ENCODE data around the gene RMI2.
A peak's percentile ranks its signal among the peaks of the same experiment; 100 is the strongest.

RMI2 gene

DNA sequence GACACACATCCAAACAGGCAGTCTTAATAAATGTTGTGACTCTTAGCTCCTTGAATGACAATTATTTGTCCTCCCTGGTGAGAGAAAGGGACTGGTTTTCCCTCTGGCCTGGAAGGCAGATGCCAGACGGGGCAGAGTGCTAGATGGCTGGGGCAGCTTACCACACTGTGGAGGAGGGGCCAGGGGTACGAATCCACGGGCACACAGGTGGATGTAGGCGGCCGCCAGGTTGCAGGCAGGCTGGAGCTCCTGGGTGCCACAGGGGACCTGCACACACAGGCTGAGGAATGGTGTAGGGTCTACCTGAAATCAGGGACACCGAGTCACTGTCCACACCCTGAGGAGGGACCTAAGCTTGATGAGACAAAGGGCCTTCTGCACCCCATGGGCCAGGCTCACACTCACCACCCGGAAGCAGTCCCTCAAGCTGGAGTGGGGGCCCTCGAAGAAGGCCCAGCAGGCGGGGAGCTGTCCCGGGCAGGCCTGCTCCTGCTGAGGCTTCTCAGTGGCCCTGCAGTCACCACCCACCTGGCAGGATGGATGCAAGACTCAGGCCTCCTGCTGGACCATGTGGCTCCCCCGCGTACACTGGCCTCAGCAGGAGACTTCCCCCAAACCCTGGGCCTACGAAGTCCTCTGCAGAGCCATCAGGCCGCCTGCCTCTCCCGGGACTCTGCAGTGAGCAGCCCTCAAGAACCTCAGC is 38.4 kb downstream of the RMI2 start:
- no peak for DNase-seq

DNA sequence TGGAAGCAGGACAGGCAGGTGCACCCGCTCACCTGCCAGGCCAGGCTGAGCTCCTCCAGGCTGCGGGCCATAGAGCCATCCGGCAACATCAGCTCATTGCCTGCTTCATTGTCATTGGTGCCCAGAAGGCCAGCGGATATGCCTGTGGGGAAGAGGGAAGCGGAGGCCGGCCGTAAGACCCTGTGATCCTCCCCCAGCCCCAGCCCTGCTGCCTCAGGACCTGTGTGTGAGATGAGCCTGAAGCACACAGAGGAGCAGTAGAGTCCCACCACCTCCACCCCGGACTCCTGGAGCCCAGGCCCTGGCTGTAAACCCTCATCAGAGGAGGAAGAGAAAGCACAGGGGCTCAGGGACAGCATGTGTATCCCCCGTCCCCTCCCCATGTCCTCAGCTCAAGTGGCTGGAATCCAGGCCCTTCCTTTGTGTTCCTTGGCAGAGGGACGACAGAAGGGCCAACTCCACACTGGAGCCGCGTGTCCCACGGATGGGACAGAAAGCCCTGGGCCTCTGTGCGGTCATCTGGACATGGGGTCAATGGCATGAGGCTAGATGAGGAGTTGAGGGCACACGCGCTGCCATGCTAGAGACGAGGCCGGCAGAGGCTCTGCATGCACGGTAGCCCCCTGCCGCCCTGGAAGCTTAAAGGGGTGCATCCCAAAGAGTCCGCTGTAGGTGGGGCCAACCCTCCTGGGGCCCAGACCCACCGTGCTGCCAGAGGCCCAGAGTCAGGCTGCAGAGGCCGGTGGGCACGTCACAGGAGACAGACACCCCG is 39.1 kb downstream of the RMI2 start:
- DNase-seq = no peak

- DNase-seq = no peak
Observed at GRCh38 chr16:11384956-11385586, 39.8 kb downstream of the RMI2 start.

DNA sequence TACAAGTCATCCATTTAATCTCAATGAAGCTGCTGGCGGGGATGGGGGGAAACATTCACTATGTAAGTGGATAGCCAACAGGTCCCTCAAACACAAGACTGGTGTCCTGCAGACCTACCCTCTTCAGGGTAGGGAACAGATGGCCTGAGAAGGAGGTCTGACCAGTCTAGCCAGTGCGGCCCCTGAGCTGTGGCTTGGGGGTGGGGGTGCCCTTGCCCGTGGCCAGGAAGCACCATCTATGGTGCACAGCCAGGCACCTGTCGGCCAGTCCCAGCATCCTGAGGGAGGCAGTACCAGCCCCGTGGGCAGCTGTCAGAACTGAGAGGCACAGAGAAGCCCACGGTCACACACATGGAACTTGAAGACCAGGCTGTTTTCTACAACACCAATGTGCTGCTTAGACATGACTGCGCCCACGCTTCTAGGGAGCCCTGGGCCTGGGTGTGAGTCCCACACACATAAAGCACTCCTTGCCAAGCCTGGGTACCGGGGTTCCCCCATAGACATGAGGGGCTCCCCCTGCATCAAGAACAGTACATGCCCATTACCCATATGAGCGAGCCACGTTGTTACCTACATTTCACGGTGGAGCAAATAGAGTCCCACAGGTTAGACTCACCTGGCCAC is 40.9 kb downstream of the RMI2 start:
- no peak for DNase-seq

GRCh38 chr16:11386791-11387546 is 41.7 kb downstream of the RMI2 start:
- DNase-seq = peak in 1 of 51 donors; percentile 8

DNA sequence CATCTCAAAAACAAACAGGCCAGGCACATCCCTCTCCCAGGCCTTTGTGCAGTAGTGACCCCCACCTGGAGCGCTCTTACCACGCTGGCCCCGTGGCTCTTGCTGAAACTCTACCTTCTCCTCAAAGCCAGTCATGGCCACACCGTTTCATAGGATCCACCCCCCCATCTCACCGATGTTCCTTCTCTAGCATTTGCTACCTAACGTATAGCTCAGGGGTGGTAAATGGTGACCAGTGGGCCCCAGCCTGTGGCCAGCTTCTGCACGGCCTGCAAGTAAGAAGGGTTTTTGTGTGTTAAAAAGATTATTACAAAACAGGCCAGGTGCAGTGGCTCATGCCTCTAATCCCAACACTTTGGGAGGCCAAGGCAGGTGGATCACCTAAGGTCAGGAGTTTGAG is 43.8 kb downstream of the RMI2 start:
- no peak for DNase-seq

- DNase-seq = no peak
Observed at GRCh38 chr16:11389631-11390565, 44.6 kb downstream of the RMI2 start.

DNA sequence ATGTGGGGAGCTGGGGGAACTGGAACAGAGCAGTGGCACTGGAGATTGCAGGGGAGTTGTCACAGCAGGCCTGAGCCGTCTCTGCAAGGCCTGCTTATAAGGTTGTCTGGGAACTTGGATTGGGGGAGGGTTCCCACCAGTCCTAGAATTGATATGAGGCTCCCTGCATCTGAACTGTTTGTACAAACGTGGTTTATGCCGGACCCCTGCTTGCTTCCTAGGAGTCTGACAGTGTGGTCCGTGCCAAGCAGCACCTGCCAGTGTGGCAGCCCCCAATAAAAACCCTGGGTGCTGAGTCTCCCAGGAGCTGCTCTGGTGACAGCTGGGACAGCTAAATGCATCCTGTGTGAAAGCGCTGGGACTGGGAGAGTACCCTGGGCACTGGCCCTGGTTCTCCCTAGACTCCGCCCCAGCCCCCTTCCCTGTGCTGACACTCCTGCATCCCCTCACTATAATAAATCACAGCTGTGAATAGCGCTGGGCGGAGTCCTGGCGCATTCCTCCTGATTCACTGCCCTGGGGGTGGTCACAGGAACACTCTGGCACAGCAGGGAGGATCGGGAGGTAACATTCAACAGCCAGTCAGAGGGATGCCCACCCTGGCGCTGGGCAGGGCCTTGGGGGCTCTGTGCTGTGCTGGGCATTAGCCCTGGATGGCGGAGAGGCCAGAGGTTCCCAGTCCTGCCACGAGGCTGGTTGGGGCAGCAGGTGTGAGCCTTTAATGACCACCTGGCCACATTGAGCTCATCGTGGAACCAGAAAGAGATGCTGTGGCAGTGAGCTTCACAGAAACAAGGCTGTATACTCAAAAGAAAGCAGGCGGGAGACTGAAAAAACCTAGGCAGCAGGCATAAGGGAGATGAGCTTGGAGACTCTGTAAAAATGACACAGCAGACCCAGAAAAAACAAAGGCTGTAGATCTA is 45.6 kb downstream of the RMI2 start:
- DNase-seq = no peak

GRCh38 chr16:11391576-11391975 is 46.3 kb downstream of the RMI2 start:
- DNase-seq = no peak

- no peak for DNase-seq
Observed at GRCh38 chr16:11392041-11392581, 46.9 kb downstream of the RMI2 start.

- DNase-seq = no peak
Observed at GRCh38 chr16:11393366-11393765, 48.1 kb downstream of the RMI2 start.

- DNase-seq = no peak
Observed at GRCh38 chr16:11393861-11394592, 48.8 kb downstream of the RMI2 start.

GRCh38 chr16:11394593-11394960 is 49.3 kb downstream of the RMI2 start:
- DNase-seq = no peak

DNA sequence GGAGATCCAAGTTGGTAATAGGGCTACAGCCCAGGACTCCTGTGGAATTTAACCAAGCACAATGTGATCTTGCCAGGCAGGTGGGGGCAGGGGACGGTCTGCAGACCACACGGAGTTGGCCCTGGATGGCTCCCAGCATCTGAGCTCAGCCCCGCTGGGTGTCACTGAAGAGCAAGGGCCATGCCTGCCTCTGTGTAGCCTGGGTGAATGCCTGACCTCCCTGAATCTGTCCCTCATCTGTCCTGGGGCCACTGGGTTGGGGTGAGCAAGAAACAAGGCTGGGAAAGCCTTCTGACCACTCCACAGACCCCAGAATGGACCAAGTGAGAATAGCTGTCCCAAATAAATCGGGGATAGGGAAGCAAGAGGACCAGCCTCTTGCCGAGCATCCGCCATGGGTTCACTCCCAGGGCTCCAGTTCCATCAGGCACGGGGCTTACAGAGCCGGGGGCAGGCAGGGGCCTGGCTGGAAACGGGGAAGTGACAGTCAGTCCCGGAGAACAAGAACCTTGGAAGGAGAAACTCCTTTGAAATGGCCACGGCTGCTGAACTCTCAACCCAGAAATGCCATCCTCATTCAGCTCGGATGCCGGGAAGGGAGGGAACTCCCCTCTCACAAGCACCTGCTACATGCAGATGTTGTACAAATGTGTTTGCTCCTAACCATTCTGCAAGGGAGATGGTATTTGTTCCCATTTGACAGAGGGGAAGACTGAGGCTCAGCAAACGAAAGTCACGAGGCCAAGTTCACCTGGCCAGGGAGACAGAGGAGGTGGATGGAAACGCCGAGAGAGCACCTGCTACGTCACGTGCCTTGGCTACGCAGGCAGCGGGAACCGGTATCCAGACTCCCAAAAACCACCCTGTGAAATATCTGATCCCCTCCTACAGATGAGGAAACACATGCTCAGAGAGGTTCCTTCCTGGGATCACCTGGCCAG is 50.0 kb downstream of the RMI2 start:
- no peak for DNase-seq

DNA sequence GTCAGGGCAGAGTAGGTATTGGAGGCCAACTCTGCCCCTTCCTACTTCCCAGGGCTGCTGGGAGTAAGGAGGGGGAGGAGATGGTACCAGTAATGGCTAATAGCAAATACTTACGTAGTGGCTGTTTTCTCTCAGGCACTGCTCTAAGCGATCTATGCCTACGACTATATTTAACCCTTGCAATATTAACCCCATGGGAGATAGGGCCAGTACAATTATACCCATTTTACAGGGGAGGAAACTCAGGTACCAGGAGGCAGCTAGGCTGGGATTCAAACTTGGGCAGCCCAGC is 50.6 kb downstream of the RMI2 start:
- DNase-seq = no peak

GRCh38 chr16:11396241-11397048 is 51.2 kb downstream of the RMI2 start:
- peak in 50 of 51 donors; percentile 7 to 80 (median 50) for DNase-seq
